GM18517 (cell line): ENCODE measurements around the gene KIF3A.

Experiments
- ATAC-seq: cut with Tn5 transposase; IDR thresholded peaks from one replicate; pipeline ENCODE4 v1.9.1; 2021; ENCODE audit warnings: mild to moderate bottlenecking, moderate library complexity; ENCODE audit not compliant: unreplicated experiment

Gene KIF3A

GRCh38 chr5:132771503-132771998 lies 34.2 kb upstream of the KIF3A start:
- no peak for ATAC-seq

- no peak for ATAC-seq
These were observed 33.3 kb upstream of the KIF3A start for GRCh38 chr5:132770476-132771159.

- ATAC-seq: no peak
These were observed 31.1 kb upstream of the KIF3A start for GRCh38 chr5:132768485-132768868.

- ATAC-seq: no peak
These were observed 29.8 kb upstream of the KIF3A start for GRCh38 chr5:132767150-132767549.

GRCh38 chr5:132766806-132767055 lies 29.4 kb upstream of the KIF3A start:
- ATAC-seq: no peak

GRCh38 chr5:132766020-132766805 lies 28.9 kb upstream of the KIF3A start:
- ATAC-seq: no peak

GRCh38 chr5:132765311-132766019 lies 28.1 kb upstream of the KIF3A start:
- ATAC-seq: no peak

GRCh38 chr5:132764671-132765238 lies 27.4 kb upstream of the KIF3A start:
- no peak for ATAC-seq

GRCh38 chr5:132764051-132764450 lies 26.7 kb upstream of the KIF3A start:
- ATAC-seq: no peak

- ATAC-seq: no peak
These were observed 26.1 kb upstream of the KIF3A start for GRCh38 chr5:132763181-132764036.

- ATAC-seq: no peak
These were observed 25.1 kb upstream of the KIF3A start for GRCh38 chr5:132762246-132763000.

GRCh38 chr5:132761321-132762240 lies 24.2 kb upstream of the KIF3A start:
- ATAC-seq: no peak

- no peak for ATAC-seq
These were observed 23.4 kb upstream of the KIF3A start for GRCh38 chr5:132760601-132761317.

GRCh38 chr5:132760049-132760420 lies 22.7 kb upstream of the KIF3A start:
- ATAC-seq: no peak

GRCh38 chr5:132759114-132760048 lies 22.0 kb upstream of the KIF3A start:
- ATAC-seq: no peak

GRCh38 chr5:132758451-132758850 lies 21.1 kb upstream of the KIF3A start:
- ATAC-seq: no peak

GRCh38 chr5:132756542-132756941 lies 19.2 kb upstream of the KIF3A start:
- no peak for ATAC-seq
